HG02970 (cell line): ENCODE measurements around the gene HAPLN2.
"Not testable (repeated sequence)": the region's sequence is repeated elsewhere in the genome, so short reads cannot be mapped to it uniquely, and the experiment has no call there.

Experiments used
- ATAC-seq: cut with Tn5 transposase; IDR thresholded peaks from one replicate; pipeline ENCODE4 v1.9.1; 2021; ENCODE audit warnings: mild to moderate bottlenecking, moderate library complexity, moderate number of reproducible peaks; ENCODE audit not compliant: unreplicated experiment, low FRiP score

The HAPLN2 gene

GRCh38 chr1:156615946-156616345, 3.3 kb upstream of the HAPLN2 start:
- no peak for ATAC-seq

DNA sequence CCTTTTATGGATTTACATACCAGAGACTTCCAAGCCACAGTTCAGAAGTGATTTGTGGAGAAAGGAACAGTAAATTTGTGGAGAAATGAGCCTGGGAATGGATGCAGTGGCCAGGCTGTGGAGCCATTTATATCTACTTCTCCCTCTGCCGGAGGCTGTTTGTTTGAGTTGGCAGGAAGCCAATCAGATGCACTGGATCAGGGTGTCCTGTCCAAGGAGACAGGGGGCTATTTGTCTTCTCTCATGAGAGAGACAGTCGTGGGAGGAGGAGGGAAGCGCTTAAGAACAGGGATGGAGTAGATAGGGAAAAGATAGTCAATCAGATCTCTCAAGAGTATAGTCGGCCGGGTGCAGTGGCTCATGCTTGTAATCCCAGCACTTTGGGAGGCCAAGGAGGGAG, 2.8 kb upstream of the HAPLN2 start:
- ATAC-seq: no peak

DNA sequence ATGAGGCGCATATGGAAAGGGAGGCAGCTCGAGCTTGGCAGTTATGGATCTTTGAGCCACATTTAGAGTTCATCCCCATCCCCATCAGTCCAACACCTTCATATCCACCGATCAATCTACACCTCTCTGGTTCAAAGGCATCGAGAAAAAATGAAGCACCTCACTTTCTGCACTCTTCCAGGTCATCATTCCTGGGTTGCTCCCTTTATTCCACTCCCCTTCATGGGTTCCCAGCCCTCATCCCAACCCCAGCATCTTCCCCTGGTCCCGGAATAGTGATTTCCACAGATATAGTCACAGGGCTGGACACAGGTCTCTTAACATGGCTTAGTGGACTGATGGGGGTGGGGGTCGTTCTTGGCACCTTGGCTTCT, 354 bp downstream of the HAPLN2 start:
- no peak for ATAC-seq

GRCh38 chr1:156622581-156623297, 3.5 kb downstream of the HAPLN2 start:
- no peak for ATAC-seq

DNA sequence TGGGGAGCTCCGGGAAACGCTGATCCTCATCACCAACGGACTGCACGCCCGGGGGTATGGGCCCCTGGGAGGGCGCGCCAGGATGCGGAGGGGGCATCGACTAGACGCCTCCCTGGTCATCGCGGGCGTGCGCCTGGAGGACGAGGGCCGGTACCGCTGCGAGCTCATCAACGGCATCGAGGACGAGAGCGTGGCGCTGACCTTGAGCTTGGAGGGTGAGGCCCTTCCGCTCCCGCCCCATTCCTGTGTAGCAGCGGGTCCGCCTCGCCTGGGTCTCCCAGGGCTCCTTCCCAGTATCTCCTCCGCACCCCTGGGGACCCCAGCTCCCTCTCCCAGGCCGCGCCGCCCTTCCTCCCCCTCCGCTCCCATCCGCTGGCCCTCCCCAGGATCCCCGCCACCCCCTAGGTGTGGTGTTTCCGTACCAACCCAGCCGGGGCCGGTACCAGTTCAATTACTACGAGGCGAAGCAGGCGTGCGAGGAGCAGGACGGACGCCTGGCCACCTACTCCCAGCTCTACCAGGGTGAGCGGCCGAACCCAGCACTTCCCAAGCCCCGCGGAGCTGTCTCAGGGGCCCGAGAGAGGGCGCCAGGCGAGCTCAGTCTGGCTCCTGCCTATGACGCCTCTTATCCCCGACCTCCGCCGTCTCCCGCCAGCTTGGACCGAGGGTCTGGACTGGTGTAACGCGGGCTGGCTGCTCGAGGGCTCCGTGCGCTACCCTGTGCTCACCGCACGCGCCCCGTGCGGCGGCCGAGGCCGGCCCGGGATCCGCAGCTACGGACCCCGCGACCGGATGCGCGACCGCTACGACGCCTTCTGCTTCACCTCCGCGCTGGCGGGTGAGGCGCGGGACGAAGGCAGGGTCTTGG, 5.0 kb downstream of the HAPLN2 start:
- no peak for ATAC-seq

DNA sequence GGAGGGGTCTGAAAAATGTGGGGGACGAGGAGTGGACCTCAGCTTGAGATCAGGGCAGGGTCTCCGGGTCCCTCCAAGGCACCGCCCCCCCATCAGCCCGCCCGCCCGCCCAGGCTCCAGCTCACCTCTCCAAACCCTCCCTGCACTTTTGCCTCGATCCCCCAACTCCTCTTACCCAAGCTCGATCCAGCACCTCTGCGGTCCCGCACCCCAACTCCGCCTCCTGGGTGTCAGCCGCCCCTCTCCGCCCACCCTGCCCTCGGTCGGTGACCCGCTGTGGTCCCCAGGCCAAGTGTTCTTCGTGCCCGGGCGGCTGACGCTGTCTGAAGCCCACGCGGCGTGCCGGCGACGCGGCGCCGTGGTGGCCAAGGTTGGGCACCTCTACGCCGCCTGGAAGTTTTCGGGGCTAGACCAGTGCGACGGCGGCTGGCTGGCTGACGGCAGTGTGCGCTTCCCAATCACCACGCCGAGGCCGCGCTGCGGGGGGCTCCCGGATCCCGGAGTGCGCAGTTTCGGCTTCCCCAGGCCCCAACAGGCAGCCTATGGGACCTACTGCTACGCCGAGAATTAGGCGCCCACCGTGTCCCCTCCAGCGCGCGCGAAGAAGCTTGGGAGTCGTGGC, 5.7 kb downstream of the HAPLN2 start:
- no peak for ATAC-seq

GRCh38 chr1:156625436-156626078, 6.3 kb downstream of the HAPLN2 start:
- no peak for ATAC-seq

DNA sequence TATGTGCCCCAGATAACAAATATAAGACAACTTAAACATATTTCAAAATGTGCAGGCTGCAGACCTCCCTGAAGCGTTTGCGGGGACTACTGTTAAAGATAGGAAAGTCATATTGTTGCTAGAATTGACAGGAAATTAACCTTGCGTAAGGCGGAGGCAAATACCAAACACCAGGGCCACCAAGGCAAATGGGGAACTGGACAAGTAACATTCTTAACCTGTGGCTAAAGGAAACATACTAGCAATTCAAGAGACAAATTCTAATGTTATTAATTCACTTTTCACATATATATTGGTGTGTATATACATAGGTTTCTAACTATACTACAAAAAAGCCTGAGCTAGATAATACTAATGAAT, 6.8 kb downstream of the HAPLN2 start:
- no peak for ATAC-seq

DNA sequence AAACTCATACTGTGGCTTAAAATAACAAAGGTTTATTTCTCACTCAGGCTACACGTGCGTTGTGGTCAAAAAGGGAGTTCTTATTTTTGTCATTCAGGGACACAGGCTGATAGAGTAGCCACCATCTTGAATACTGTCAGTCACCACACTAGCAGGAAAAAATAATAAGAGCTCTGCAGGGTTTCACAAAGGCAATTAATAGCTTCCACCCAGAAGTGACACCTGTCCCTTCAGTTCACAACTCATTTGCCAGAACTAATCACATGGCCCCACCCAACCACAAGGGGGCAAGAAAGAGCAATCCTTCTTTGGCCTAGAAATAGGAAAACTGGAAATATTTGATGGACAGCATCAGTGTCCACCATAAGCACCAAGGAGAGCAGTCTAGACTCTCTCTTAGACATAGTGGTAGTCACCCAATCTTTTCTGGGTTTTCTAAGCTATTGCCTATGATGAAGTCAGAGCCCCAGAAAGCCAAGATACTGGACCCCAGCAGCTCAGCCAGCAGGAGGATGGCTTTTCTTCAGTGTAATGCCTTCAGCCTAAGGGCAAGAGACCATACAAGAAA, 8.2 kb downstream of the HAPLN2 start:
- no peak for ATAC-seq

DNA sequence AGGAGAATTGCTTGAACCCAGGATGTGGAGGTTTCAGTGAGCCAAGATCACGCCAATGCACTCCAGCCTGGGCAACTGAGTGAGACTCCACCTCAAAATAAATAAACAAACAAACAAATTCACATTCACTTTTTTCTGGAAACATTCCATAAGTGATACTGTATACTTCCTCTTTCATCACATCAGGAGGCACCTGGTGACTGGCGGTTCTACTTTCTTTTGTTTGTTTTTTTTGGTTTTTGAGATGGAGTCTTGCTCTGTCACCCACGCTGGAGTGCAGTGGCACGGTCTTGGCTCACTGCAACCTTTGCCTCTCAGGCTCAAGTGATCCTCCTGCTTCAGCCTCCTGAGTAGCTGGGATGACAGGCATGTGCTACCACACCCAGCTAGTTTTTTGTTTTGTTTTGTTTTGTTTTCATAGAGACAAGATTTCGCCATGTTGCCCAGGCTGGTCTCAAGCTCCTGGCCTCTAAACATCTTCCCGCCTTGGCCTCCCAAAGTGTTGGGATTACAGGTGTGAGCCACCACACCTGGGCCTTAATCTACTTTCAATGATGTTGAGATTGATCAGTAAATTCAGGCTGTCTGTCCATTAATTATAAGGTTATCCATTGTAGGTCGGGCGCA, 10.7 kb downstream of the HAPLN2 start:
- no peak for ATAC-seq

DNA sequence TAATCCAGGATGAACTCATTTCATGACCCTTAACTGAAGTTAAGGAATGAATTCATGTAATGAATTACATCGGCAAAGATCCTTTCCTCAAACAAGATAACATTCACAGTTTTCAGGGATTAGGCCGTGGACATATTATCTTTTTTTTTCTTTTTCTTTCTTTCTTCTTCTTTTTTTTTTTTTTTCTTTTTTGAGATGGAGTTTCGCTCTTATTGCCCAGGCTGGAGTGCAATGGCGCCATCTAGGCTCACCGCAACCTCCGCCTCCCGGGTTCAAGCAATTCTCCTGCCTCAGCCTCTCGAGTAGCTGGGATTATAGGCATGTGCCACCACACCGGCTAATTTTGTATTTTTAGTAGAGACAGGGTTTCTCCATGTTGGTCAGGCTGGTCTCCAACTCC, 11.9 kb downstream of the HAPLN2 start:
- not testable (repeated sequence) for ATAC-seq

GRCh38 chr1:156632355-156632754, 13.1 kb downstream of the HAPLN2 start:
- no peak for ATAC-seq

DNA sequence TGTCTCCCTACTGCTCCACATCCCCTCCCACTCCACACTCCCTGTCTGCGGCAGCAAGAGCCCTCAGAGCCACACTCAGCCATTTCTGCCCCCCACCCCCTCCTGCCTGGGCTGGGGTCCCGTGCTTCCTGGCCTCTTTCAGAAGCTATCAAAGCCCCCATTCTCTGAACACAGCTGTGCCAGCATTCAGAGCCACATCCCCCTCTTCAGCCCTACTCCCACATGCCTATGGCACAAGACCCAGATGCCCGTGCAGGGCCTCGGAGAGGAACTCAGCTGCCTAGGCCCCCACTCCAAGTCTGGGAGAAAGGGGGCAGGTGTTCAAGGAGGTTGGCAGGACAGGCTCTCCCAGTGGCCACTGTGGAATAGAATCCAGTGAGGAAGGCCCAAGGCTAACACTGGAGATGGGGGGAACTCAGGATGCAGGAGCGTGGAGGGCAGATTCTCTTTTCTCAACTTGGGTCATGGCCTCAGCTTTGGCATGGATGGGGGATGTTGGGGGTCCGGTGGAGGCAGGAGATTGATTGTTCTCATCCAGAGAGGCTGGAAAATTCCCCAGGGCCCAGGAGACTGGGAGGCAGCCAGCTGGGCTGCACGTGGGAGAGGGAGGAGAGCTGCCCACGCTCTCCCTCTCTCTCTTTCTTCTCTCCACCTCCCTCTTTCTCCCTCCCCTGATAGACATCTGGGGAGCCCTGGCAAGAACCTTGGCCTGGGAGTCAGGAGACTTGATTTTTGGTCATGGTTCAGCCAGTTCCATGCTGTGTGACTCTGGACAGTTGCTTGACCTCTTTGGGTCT, 19.2 kb downstream of the HAPLN2 start:
- ATAC-seq: no peak

DNA sequence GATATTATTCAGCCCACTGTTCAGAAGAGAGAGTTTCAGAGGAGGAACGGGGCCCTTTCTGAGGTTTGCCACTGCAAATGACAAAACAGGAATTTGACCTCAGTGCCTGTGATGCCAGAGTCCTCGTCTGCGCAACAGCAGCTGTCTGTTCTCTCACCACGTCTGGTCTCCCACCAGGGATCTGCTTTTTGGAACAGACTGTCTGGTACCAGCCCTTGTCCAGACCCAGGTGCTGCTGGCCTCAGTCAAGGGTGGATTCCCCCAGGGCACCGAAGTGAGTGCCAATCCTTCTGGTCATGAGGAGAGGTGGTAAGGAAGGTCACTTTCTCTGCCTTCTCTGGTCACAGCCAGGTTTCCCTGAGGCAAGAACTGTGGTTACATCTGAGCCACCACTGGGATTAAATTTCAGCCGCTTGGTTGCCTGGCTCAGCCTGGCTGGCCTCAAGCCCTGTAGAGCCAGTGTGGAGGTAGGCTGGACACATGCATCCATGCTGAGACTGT, 20.4 kb downstream of the HAPLN2 start:
- no peak for ATAC-seq

DNA sequence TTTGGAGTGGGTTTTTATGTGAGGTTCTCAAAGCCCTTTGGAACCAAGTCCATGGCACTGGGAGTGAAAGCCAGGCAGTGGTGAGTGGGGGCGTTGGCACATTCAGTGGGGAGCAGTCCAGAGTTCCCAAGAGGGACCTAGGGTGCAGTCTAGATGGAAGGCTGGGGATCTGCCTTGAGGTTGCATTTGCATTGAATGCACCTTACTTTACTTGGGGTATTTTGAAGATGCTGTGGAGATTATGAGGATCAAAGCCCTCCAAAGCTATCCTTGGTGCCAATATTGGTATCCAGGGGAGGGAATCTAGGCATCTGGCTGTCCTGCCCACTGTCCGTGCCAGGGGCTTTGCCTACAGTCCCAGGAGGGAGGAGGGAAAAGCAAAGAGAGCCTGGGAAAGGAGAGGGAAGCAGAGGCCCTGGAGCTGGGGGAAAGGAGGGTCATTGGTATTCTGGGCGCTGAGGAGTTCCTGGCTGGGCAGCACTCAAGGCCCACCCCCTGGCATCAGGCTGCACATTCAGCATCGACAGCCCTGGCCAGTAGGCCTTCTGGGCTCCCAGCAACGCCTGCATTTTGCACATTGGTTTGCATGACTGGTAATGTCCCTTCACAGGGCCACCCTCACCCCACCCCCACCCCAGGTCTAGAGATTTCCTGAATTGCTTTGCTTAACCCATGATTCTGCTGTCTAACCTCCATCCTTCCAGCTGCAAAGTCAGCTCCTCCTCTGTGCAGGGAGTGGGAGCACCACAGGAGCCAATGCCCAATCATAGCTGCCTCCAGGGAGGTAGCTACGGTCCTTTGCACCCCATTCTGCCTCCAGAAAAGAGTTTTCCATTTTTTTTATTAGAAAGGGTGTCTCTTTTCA, 21.9 kb downstream of the HAPLN2 start:
- ATAC-seq: no peak

DNA sequence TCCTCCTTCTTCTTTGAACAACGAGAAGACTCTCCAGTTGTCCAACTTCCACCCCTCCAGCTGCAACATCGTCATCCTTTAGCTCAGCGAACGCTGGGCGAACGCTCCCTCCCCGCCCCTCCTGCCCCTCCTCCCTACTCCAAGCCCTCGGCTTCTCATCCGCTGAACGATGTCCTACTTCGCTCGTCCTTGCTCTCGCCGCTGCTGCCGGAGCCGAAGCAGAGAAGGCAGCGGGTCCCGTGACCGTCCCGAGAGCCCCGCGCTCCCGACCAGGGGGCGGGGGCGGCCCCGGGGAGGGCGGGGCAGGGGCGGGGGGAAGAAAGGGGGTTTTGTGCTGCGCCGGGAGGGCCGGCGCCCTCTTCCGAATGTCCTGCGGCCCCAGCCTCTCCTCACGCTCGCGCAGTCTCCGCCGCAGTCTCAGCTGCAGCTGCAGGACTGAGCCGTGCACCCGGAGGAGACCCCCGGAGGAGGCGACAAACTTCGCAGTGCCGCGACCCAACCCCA, 22.6 kb downstream of the HAPLN2 start, which contains the start of gene BCAN:
Gene BCAN (plus strand): TSS at position 357 of the 504 bp plus-strand sequence. CDS start 3,938 bp downstream, outside the sequence.
- ATAC-seq: no peak

DNA sequence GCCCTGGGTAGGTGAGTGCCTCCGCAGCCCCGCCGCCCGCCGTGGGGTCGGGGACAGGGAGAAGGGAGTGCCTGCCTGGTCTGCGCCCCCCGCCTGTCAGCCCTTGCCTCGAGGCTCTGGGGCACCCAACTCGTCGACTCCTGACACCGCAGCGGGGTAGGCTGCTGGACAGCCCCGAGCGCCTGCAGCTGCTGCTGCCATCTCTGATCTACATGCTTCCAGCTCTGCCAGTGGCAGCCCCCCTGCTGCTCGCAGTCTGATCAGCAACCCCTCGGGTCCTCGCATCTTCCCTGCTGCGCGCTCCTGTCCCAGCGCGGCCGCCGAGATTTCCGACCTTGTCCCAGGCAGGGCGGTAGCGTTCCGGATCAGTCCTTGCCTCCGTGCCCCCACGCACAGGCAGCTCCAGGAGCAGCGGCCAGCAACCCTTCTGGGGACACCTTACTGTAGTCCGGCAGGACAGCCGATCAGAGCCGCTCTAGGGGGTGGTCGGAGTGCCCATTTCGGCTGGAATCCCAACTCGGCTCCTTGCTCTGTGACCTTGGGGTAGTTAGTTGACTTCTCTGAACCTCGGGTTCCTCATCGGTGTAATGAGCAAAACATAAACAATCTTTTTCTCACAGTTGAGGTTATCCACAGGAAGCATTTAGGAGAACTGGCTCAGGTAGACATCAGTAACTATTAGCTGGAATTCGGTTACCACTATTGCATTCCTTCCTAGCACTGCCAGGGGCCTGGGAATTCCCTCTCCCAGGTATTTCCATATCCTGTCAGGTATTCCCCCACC, 23.2 kb downstream of the HAPLN2 start:
- ATAC-seq: no peak
